Measurements from ENCODE around the gene NIPSNAP2.
"Not testable (repeated sequence)": the region's sequence is repeated elsewhere in the genome, so short reads cannot be mapped to it uniquely, and the experiment has no call there.

NIPSNAP2 gene

DNA sequence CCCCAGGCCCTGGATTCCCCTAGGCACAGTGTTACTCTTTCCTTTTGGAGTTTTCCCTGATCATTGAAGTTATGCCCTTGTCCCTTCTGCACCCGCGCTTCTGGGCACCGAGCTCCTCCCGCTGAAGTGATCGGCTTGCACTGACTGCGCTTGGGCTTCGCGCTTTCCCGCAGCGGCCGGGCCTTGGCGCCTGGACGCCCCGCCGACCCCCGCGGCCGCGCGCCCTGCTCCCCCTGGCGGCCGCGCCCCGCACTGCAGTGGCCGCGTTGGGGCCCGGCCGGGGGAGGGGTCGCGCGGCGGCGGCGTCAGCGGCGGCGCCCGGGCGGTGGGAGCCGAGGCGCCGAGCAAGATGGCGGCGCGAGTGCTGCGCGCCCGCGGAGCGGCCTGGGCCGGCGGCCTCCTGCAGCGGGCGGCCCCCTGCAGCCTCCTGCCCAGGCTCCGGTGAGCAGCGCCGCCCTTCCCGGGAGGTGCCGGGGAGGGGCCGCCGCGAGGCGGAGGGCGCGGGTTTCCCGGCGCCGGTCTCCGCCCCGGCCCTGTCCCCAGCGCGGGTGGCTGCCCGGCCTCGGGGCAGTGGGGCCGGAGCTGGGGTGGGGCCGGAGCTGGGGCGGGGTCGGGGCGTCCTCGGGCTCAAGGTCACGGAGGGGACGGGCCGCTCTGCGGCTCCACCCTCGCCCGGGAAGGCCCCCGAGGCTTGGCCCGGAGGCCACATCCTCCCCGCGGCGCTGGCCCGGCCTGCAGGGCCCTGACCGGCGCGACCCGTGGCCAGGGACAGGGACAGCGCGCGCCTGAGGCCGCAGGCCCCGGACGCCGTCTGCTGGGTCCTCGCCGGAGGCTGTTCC lies at the start of gene NIPSNAP2:
NIPSNAP2 (plus strand) TSS at position 325 of the 839 bp plus-strand sequence; CDS start at position 350, 25 bp downstream.
- peak; percentile 83 for DNase-seq

GRCh38 chr7:55917771-55918170 lies 46.6 kb upstream of the NIPSNAP2 start:
- DNase-seq, result no peak

DNA sequence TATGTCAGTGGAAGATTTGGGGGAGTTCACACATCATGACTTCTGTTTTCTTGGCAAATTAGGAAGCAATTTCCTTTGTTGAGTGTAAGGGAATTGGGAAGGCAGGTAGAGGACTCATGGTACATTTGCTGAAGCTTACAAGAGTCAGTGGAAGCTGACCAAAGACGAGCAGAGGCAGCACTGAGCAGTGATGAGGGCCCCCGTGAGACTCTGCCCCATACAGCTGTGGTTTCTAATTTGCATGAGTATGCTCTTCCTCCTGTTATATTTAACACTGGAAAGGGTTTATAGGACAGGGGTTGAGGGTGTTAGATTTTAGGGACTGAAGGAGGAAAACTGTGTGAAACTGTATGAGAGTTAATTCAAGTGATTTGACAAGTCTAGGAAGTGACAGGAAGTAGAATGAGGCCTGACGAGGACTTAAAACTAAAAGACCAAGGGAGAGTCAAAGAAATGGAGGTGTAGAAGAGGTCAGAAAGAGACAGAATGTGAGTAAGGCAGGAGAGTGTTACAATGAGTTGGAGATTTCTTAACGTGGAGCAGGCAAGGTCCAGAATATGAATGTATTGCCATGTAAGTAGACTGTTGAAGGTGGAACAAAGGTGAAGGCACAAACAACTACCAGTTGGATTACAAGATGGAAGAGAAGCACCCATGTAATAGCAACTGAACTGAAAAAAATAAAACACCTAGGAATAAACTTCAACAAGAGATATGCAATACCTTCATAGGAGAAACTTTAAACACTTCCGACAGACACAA lies 36.2 kb upstream of the NIPSNAP2 start:
- no peak for DNase-seq

GRCh38 chr7:55931421-55932151 lies 32.8 kb upstream of the NIPSNAP2 start:
- DNase-seq, result no peak

- DNase-seq, result no peak
These were observed 24.8 kb upstream of the NIPSNAP2 start for GRCh38 chr7:55939514-55940123.

- no peak for DNase-seq
These were observed 17.8 kb upstream of the NIPSNAP2 start for GRCh38 chr7:55946545-55946944.

GRCh38 chr7:55951637-55952351 lies 12.6 kb upstream of the NIPSNAP2 start, which contains the start of gene MRPS17:
Gene MRPS17, plus strand, starts transcription at chr7:55951877. Its CDS starts 1,319 bp downstream, at chr7:55953196.
- peak; percentile 97 for DNase-seq

- not testable (repeated sequence) for DNase-seq
These were observed 12.1 kb upstream of the NIPSNAP2 start for GRCh38 chr7:55952352-55952671.

DNA sequence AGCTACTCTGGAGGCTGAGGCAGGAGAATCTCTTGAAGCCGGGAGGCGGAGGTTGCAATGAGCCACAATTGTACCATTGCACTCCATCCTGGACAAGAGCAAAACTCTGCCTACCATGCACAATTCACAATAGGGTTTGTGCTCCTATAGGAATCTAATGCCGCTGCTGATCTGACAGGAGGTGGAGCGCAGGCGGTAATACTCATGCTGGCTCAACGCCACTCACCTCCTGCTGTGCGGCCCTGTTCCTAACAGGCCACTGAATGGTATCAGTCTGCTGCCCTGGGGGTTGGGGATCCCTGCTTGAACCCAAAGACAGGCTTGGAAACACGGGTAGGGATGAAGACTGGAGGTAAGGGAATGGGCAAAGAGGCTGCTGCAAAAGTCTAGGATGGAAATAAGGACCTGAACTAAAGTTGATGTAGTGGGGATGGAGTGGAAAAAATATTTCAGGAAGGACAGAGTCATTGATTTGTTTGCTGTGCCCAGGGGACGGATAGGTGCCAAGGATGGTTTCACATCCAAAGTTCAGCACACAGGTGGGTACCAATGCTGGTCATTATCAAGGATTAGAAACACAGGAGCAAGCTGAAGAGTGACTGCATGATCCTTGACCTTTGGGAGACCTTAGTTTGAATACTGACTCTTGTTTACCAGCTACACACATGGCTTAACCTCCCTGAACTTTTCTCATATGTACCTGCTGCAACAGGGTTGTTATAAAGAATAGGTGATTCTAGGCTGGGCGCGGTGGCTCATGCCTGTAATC lies 10.5 kb upstream of the NIPSNAP2 start:
- DNase-seq, result no peak

- DNase-seq, result no peak
These were observed 7.2 kb upstream of the NIPSNAP2 start for GRCh38 chr7:55957190-55957589.

GRCh38 chr7:55962014-55962413 lies 2.4 kb upstream of the NIPSNAP2 start:
- DNase-seq, result no peak

DNA sequence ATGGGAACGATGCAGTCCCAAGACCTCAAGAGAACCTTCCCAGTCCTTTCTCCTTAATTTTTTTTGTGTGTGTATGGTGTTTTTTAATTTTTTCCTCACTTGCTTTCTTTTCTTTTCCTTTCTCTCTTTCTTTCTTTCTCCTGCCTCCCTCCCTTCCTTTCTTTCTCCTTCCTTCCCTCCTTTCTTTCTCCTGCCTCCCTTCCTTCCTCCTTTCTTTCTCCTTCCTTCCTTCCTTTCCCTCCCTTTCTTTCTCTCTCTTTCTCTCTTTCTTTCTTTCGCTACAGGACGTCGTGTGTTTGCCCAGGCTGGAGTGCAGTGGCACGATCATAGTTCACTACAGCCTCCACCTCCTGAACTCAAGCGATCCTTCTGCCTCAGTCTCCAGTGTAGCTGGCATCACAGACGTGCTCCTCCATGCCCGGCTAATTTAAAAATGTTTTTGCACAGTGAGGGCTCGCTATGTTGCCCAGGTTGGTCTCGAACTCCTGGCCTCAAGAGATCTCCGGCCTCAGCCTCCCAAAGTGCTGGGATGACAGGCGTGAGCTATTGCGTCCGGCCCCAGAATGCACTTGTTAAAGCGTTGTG lies 709 bp upstream of the NIPSNAP2 start:
- no peak for DNase-seq

DNA sequence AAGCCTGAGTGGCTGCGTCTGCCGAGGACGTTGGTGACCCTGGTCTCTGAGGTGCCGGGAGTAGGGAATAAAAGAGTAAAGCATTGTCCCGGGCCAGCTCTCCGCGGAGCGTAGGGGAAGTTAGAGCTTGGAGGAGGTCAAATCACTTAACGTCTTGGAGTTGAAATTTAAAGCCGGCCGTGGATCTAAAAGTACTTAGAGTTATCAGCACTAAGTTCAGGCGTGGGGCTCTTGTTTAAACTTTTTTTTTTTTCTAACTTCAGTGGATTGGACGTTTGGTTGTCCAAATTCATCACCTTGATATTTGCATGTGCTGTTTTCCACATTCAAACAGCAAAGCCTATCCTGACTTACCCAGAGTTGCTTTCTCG lies 700 bp downstream of the NIPSNAP2 start:
- DNase-seq, result no peak

DNA sequence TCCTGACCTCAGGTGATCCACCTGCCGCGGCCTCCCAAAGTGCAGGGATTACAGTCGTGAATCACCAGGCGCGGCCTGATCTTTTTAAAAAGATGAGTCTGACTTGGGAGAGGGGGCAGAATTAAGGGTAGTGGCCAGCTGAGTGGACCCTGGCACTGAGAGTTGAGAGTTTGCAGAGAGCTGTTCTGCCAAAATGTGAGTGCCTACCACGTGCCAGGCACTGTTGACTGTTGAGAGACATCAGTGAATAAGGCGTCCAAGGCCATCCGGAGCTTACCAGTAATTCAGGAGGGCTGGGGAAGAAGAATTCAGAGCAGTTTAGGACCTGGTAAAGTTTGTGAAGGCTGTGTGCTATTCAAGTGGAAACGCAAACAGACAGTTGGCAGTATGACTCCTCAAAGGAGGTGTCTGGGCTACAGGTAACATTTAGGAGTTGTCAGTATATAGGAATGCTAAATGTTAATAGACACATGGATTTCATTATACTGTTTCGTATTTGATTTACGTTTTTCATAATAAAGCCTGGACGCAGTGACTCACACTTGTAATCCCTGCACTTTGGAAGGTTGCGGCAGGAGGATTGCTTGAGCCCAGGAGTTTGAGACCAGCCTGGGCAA lies 1.5 kb downstream of the NIPSNAP2 start:
- no peak for DNase-seq

GRCh38 chr7:55966851-55967250 lies 2.5 kb downstream of the NIPSNAP2 start:
- no peak for DNase-seq

- peak; percentile 74 for DNase-seq
These were observed 5.0 kb downstream of the NIPSNAP2 start for GRCh38 chr7:55969391-55969790.

- peak; percentile 9 for DNase-seq
These were observed 6.2 kb downstream of the NIPSNAP2 start for GRCh38 chr7:55970561-55970960.

DNA sequence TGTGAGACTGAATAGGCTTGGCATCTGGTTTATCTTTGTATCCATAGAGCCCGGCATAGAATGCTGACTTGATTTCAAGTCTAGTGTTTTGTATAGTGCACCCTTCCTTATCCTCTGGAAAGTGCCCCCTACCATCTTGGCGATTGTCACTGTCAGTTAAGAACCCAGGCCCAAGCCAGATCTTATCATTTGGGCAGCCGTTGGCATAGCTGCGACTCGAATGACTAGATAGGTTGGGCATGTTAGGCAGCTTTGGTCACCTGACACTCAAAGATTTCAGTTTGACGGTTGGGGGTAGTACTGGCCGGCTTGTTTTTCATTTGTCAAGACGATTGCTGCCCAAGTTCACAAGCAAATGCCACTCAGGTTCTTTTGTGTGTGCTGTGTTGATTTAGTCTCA lies 6.6 kb downstream of the NIPSNAP2 start:
- DNase-seq, result peak; percentile 8

GRCh38 chr7:55973747-55974250 lies 9.4 kb downstream of the NIPSNAP2 start:
- no peak for DNase-seq

DNA sequence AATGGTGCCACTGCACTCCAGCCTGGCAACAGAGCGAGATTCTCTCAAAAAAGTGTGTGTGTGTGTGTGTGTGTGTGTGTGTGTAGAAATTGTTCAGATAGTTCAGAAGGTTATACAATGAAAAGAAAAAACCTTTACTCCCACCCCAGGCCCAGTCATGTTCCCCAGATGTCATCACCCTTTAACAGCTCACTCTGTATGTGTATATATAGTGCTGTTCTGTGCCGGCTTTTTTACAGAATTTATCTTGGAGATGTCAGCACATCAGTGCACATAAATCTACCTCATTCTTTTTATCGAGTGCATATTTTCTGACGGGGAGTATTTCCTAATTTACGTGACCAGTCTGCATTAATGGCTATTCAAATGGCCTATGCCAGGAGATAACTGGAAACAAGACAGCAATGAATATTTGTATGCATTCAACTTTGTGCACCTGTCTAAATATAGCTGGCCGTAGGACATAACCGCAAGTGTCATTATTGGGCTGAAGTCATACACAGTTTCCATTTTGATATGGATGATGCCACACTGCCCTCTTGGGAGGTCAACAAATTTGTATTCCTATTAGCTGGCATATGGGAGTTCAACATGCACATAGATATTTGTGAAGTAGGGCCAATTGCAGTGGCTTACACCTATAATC lies 11.7 kb downstream of the NIPSNAP2 start:
- no peak for DNase-seq
